K562 (cell line): ENCODE measurements around the gene DHRS3. TPM values are rescaled to one million over a fixed set of nuclear protein-coding genes. Genes with fewer than 3 reads are reported as not detected.

Source experiments
- CBX1 ChIP-seq: sonication (generic); IDR thresholded peaks from 2 replicates; pipeline ENCODE4 v1.6.1; 2016; ENCODE audit warnings: antibody characterized with exemption, low read depth, mild to moderate bottlenecking
- CTCF ChIP-seq, 3 experiments: IDR thresholded peaks in 2 of 3; conservative IDR thresholded peaks in 1 of 3; 2 replicates each; pipeline ENCODE4 v1.5.1; 2011 to 2012; ENCODE audit warnings: low read length in 3 of 3, mild to moderate bottlenecking in 3 of 3, control low read depth in 2 of 3, improper control_type of control experiment in 1 of 3, inconsistent platforms in 1 of 3, low read depth in 1 of 3, mixed read lengths in 1 of 3, moderate library complexity in 1 of 3; ENCODE audit not compliant: insufficient read depth in 2 of 3
- CXXC5 ChIP-seq: fragments of 250-450 bp; sonication (Bioruptor Pico); IDR thresholded peaks from 2 replicates; pipeline ENCODE4 v1.8.0; 2022; ENCODE audit warnings: inconsistent platforms, mild to moderate bottlenecking, moderate library complexity
- FOSL1 ChIP-seq: fragments of 200-800 bp; sonication (Bioruptor generic); conservative IDR thresholded peaks from 2 replicates; pipeline ENCODE4 v1.6.1; 2016; ENCODE audit warnings: missing genetic modification characterization, missing compliant biosample characterization
- JUND ChIP-seq, 2 experiments: IDR thresholded peaks; 2 replicates in 1 of 2; 3 replicates in 1 of 2; pipeline ENCODE4 v1.6.1; 2011; ENCODE audit warnings: borderline replicate concordance in 2 of 2, low read depth in 2 of 2, low read length in 2 of 2, improper control_type of control experiment in 1 of 2, missing biosample characterization in 1 of 2, missing genetic modification characterization in 1 of 2, missing genetic modification reagents in 1 of 2
- PYGO2 ChIP-seq: fragments of 450-650 bp; IDR thresholded peaks from 2 replicates; pipeline ENCODE4 v1.6.1; 2016; ENCODE audit warnings: mild to moderate bottlenecking, missing genetic modification characterization, moderate library complexity, missing compliant biosample characterization
- SMARCA5 ChIP-seq: fragments of 450-650 bp; IDR thresholded peaks from 2 replicates; pipeline ENCODE4 v1.6.1; 2016
- USF1 ChIP-seq: sonication (generic); formaldehyde crosslinking; IDR thresholded peaks from 2 replicates; pipeline ENCODE4 v1.9.0; 2022; ENCODE audit warnings: mild to moderate bottlenecking, missing genetic modification reagents
- VEZF1 ChIP-seq: fragments of 200-800 bp; sonication (Bioruptor generic); IDR thresholded peaks from 2 replicates; pipeline ENCODE4 v1.6.1; 2017; ENCODE audit warnings: missing genetic modification characterization, missing compliant biosample characterization
- ZC3H8 ChIP-seq: fragments of 450-650 bp; IDR thresholded peaks from 2 replicates; pipeline ENCODE4 v1.6.1; 2017
- ZFP36 ChIP-seq: fragments of 150-350 bp; IDR thresholded peaks from 2 replicates; pipeline ENCODE4 v1.6.1; 2018; ENCODE audit warnings: low read length, low read depth; ENCODE audit not compliant: partially characterized antibody
- ZNF140 ChIP-seq: fragments of 250-450 bp; sonication (Bioruptor Pico); IDR thresholded peaks from 2 replicates; pipeline ENCODE4 v1.8.0; 2021; ENCODE audit warnings: moderate library complexity, mild to moderate bottlenecking, inconsistent platforms
- ZNF407 ChIP-seq: fragments of 450-650 bp; IDR thresholded peaks from 2 replicates; pipeline ENCODE4 v1.6.1; 2016; ENCODE audit warnings: low read depth
- ZNF766 ChIP-seq: fragments of 200-800 bp; sonication (Bioruptor generic); conservative IDR thresholded peaks from 2 replicates; pipeline ENCODE4 v1.6.1; 2016; ENCODE audit warnings: missing genetic modification characterization, missing compliant biosample characterization
- polyA plus RNA-seq, 8 experiments: library from polyadenylated mRNA; depleted of rRNA in 4 of 8; stranded (reverse) in 5 of 8; unstranded in 3 of 8; fragments of >200 nt; fragmentation: Nextera tagmentation in 2 of 8; fragmentation: Illumina TruSeq in 1 of 8; extraction: Ambion mirVana in 2 of 8; extraction: Trizol in 1 of 8; gene quantifications; 2 replicates each; pipeline versions ENCODE4 v1.2.1 to v1.2.3, GENCODE V29; 2011 to 2014; ENCODE audit warnings: inconsistent platforms in 1 of 8, missing spikeins in 1 of 8
- total RNA-seq, 7 experiments: library from RNA; depleted of rRNA in 6 of 7; stranded (reverse); fragments of >200 nt in 6 of 7; fragmentation: Illumina TruSeq in 2 of 7; extraction: Trizol in 2 of 7; gene quantifications; 2 replicates each; pipeline versions ENCODE4 v1.2.1 to v1.2.3, GENCODE V29; 2011 to 2021; ENCODE audit warnings: low replicate concordance in 1 of 7

DHRS3 gene
- total and polyA plus RNA-seq, 9 of the 15 experiments (the other 6 are each of a cell fraction or from before 2014, with no cell fraction given): 21.0 to 116 (median 58.7) TPM

- TF ChIP-seq CXXC5 (CRISPR knock-in tag) (no peak), ZNF407 (no peak), JUND (IDR thresholded peaks at IDR 0.05; ENCODE audit: borderline replicate concordance, low read depth, low read length) (no peak), JUND (tag; IDR thresholded peaks at IDR 0.05; ENCODE audit: borderline replicate concordance, low read depth, low read length) (no peak), SMARCA5 (peak; percentile 80), ZC3H8 (no peak), VEZF1 (CRISPR knock-in tag) (no peak), ZNF140 (CRISPR knock-in tag) (no peak), USF1 (CRISPR knock-in tag) (no peak), ZNF766 (CRISPR knock-in tag) (no peak), ZFP36 (peak; percentile 91), PYGO2 (no peak), FOSL1 (tag) (no peak), CTCF (IDR thresholded peaks at IDR 0.05 in 2 of 3, conservative IDR thresholded peaks at IDR 0.05 in 1 of 3; ENCODE audit: insufficient read depth in 2 of 3, low read depth in 1 of 3, low read length in 3 of 3) (no peak), CBX1 (peak; percentile 57; the same call in 1 of the 2 replicates)
These were observed 31.8 kb downstream of the DHRS3 start (continued) for GRCh38 chr1:12585951-12586942.
